IPS-18a (cell line): ENCODE data around the gene CNTROB.

Experiments
- H3K27ac ChIP-seq: one replicate; pipeline ENCODE4 v1.5.1; 2013; ENCODE audit warnings: low read length
- H3K27me3 ChIP-seq: one replicate; pipeline ENCODE4 v1.6.1; 2013; ENCODE audit warnings: mild to moderate bottlenecking, low read length; ENCODE audit not compliant: control insufficient read depth, insufficient read depth
- H3K36me3 ChIP-seq: one replicate; pipeline ENCODE4 v1.6.1; 2013; ENCODE audit warnings: low read depth, low read length; ENCODE audit not compliant: control insufficient read depth
- H3K4me1 ChIP-seq: one replicate; pipeline ENCODE4 v1.6.1; 2013; ENCODE audit warnings: low read depth, low read length; ENCODE audit not compliant: control insufficient read depth
- H3K4me3 ChIP-seq: one replicate; pipeline ENCODE4 v1.5.1; 2013; ENCODE audit warnings: low read length
- H3K9ac ChIP-seq: one replicate; pipeline ENCODE4 v1.6.1; 2013; ENCODE audit warnings: mild to moderate bottlenecking, low read length, moderate library complexity
- H3K9me3 ChIP-seq: one replicate; pipeline ENCODE4 v1.6.1; 2013; ENCODE audit warnings: low read depth, low read length; ENCODE audit not compliant: control insufficient read depth

Gene CNTROB

DNA sequence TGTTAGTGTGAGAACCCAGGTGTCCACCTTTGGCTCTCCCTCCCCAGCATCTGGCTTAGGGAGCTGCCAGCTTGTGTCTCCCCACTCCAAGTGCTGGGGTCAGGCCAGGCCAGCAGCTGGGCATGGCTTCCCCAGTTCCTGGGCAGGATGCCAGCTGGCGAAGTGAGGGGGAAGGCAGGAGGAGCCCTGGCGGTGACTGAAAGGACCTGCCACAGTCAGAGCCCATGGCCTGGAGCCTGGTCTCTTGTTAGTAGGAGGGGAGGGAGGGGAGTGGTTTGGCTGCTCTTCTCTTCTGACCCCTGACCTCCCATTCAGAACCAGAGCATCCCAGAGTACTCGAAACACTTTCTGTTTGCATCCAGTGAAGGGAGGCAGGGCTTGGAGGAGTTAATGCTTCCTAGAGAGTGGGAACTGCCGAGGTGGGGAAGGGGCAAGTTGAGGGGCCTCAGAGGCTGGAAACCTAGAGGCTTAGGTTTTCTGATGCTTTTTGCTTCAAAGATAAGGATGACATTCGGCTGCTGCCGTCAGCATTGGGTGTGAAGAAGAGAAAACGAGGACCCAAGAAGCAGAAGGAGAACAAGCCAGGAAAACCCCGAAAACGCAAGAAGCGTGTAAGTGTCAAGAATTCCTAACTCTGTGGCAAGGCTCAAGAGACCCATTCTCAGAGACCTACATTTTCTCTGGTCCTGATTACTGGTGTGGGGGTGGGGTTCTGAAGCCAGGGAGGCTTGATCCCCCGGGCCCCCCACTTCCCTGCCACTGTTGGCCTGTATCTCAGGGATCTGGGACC is 42.6 kb upstream of the CNTROB start:
- Histone ChIP-seq H3K9me3 (no peaks in the 10 kb centered on the region), H3K36me3 (no peaks in the 10 kb centered on the region), H3K4me1 (peaks cover 24% of the 10 kb centered on the region), H3K9ac (no peak overlapping the region), H3K27ac (no peak overlapping the region), H3K27me3 (peaks cover 18% of the 10 kb centered on the region), H3K4me3 (no peak overlapping the region)

DNA sequence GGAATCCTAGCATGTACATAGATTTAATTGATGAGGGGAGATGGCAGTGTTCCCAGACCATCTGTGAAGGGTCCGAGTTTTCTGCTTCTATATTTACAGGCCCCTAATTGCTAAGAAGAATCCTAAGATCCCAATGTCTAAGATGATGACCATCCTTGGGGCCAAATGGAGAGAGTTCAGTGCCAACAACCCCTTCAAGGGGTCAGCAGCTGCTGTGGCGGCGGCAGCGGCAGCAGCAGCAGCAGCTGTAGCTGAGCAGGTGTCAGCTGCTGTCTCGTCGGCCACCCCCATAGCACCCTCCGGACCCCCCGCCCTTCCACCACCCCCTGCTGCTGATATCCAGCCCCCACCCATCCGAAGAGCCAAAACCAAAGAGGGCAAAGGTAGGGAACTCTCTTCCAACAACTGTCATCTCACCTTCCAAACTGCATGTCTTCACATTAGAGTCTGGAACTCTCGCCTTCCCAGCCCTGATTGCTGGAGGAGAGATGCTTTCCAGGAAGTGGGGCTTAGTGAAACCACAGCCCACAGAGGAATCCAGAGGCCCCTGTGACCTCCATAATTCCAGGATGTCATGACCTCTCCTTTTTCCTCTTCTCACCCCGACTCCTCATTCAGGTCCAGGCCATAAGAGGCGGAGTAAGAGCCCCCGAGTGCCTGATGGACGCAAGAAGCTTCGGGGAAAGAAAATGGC is 38.7 kb upstream of the CNTROB start:
- Histone ChIP-seq H3K9ac (no peak overlapping the region), H3K4me1 (peaks cover 13% of the 10 kb centered on the region), H3K4me3 (no peak overlapping the region), H3K9me3 (no peaks in the 10 kb centered on the region), H3K27ac (no peak overlapping the region), H3K27me3 (no peaks in the 10 kb centered on the region), H3K36me3 (peaks cover 10% of the 10 kb centered on the region)

DNA sequence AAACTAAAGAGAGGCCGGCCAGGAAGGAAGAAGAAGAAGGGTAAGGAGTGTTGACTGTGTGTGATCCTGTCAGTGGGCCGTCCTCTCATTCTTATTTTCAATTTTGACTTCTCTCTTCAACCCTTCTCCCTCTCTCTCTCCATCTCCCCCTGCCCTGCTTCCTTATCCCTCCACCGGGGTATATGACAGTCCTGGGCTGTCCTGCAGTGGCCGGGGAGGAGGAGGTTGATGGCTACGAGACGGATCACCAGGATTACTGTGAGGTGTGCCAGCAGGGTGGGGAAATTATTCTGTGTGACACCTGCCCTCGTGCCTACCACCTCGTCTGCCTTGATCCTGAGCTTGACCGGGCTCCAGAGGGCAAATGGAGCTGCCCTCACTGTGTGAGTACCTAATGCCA is 37.8 kb upstream of the CNTROB start:
- Histone ChIP-seq H3K9me3 (no peaks in the 10 kb centered on the region), H3K4me3 (no peak overlapping the region), H3K27ac (no peak overlapping the region), H3K4me1 (peaks cover 5% of the 10 kb centered on the region), H3K36me3 (peaks cover 10% of the 10 kb centered on the region), H3K9ac (no peak overlapping the region), H3K27me3 (no peaks in the 10 kb centered on the region)

DNA sequence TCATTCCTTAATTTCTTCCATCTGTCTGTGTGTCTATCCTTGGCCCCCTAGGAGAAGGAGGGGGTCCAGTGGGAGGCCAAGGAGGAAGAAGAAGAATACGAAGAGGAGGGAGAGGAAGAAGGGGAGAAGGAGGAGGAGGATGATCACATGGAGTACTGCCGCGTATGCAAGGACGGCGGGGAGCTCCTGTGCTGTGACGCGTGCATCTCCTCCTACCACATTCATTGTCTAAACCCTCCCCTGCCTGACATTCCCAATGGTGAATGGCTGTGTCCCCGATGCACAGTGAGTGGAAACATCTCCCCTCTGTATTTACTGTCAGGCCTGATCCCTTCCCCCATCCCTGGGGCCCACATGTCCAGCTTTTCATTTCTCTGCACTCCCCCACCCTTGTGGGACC is 37.1 kb upstream of the CNTROB start:
- H3K4me3 ChIP-seq = no peak overlapping the region
- H3K27ac ChIP-seq = no peak overlapping the region
- no peaks in the 10 kb centered on the region for H3K4me1 ChIP-seq
- H3K27me3 ChIP-seq = no peaks in the 10 kb centered on the region
- H3K9me3 ChIP-seq = no peaks in the 10 kb centered on the region
- H3K9ac ChIP-seq = no peak overlapping the region
- H3K36me3 ChIP-seq = peaks cover 10% of the 10 kb centered on the region

DNA sequence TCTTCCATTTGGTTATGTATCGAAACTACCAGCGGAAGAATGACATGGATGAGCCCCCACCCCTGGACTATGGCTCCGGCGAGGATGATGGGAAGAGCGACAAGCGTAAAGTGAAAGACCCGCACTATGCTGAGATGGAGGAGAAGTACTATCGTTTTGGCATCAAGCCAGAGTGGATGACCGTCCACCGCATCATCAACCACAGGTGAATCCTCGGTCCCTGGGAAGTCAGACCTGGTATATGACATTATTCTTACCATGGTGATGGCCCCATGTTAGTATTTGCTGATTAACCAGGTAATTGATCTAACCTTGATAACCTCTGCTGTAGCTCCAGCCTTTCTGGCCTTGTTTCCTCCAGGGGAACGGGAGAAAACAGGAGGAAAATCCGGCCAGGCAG is 34.9 kb upstream of the CNTROB start:
- Histone ChIP-seq H3K9me3 (no peaks in the 10 kb centered on the region), H3K27ac (no peak overlapping the region), H3K4me1 (no peaks in the 10 kb centered on the region), H3K9ac (no peak overlapping the region), H3K36me3 (peaks cover 10% of the 10 kb centered on the region), H3K27me3 (no peaks in the 10 kb centered on the region), H3K4me3 (no peak overlapping the region)

DNA sequence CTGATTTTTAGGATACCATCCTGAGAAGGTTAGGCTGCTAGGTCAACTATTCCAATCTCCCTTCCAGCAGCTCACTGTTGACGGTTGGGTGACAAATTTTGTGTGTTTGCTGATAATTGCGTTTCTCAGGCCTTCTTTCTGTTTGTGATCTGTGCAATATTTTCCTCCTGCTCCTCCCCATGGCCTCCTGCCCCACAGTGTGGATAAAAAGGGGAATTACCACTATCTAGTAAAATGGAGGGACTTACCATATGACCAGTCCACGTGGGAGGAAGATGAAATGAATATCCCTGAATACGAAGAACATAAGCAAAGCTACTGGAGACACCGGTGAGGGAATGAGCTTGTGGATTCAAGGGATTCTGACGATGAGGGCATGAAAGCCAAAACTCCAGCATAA is 34.2 kb upstream of the CNTROB start:
- Histone ChIP-seq H3K9ac (no peak overlapping the region), H3K27me3 (no peaks in the 10 kb centered on the region)

DNA sequence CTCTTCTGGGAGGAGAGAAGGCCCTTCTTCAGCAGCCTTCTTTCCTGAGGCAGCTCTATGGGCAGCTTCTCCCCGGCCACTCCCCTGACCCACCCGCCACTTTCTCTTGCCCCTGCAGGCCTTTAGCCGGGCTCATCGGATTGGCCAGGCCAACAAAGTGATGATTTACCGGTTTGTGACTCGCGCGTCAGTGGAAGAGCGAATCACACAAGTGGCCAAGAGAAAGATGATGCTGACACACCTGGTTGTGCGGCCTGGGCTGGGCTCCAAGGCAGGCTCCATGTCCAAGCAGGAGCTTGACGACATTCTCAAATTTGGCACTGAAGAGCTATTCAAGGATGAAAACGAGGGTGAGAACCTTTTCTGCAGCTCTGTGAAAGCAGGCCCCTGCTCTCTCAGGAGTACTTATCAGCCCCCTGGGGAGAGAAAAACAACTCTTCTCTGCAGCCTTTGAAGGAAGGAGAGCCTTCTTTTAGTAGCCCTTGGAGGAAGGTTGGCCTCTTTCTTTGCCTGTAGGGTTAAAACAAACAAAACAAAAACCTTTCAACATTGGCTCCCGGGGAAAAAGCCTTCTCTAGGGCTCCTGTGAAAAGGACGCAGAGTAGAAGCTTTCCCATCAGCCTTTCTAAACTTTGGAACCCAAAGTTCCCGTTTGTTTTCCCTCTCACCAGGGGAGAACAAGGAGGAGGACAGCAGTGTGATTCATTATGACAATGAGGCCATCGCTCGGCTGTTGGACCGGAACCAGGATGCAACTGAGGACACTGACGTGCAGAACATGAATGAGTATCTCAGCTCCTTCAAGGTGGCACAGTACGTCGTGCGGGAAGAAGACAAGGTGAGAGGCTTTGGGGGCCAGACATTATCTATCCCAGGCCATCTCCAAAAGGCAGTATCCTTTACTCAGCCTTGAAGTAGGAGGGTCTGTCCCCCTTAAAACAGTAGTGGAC is 28.6 kb upstream of the CNTROB start:
- Histone ChIP-seq H3K4me3 (no peak overlapping the region), H3K4me1 (no peaks in the 10 kb centered on the region), H3K36me3 (peaks cover 5% of the 10 kb centered on the region), H3K9me3 (no peaks in the 10 kb centered on the region), H3K27ac (no peak overlapping the region), H3K27me3 (no peaks in the 10 kb centered on the region), H3K9ac (no peak overlapping the region)

More for the DNA sequence above, 34.2 kb upstream of the CNTROB start:
- Histone ChIP-seq H3K4me3 (no peak overlapping the region), H3K36me3 (peaks cover 10% of the 10 kb centered on the region), H3K27ac (no peak overlapping the region), H3K9me3 (no peaks in the 10 kb centered on the region), H3K4me1 (no peaks in the 10 kb centered on the region)

DNA sequence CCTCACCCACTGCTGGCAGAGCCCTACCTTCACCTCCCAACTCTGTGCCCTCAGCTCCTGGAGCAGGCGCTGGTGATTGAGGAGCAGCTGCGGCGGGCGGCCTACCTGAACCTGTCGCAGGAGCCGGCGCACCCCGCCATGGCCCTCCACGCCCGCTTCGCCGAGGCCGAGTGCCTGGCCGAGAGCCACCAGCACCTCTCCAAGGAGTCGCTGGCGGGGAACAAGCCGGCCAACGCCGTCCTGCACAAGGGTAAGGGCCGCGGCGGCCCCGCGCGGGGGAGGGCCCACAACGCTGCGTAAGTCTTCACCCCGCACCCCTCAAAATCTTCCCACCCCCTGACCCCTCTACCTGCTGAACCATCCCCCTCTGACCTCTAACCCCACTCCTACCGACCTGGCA is 22.9 kb upstream of the CNTROB start:
- no peaks in the 10 kb centered on the region for H3K4me1 ChIP-seq
- H3K27me3 ChIP-seq = no peaks in the 10 kb centered on the region
- H3K27ac ChIP-seq = no peak overlapping the region
- no peak overlapping the region for H3K9ac ChIP-seq
- no peak overlapping the region for H3K4me3 ChIP-seq
- peaks cover 5% of the 10 kb centered on the region for H3K36me3 ChIP-seq
- H3K9me3 ChIP-seq = no peaks in the 10 kb centered on the region

DNA sequence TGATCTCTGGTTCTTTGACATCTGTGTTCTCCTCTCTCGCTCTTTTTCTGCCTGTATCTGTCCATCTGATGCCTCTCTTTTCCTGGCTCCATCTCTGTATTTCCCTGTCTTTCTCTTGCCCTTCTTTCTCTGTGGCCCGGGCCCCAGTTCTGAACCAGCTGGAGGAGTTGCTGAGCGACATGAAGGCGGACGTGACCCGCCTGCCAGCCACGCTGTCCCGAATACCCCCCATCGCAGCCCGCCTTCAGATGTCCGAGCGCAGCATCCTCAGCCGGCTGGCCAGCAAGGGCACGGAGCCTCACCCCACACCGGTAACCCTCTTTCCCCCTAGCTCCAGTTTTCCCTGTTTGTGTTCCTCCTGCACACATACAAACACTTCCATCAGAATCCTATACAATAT is 21.7 kb upstream of the CNTROB start:
- Histone ChIP-seq H3K4me1 (peaks cover 3% of the 10 kb centered on the region), H3K36me3 (no peaks in the 10 kb centered on the region), H3K27ac (no peak overlapping the region), H3K4me3 (no peak overlapping the region), H3K9ac (no peak overlapping the region), H3K27me3 (peaks cover 12% of the 10 kb centered on the region), H3K9me3 (no peaks in the 10 kb centered on the region)

DNA sequence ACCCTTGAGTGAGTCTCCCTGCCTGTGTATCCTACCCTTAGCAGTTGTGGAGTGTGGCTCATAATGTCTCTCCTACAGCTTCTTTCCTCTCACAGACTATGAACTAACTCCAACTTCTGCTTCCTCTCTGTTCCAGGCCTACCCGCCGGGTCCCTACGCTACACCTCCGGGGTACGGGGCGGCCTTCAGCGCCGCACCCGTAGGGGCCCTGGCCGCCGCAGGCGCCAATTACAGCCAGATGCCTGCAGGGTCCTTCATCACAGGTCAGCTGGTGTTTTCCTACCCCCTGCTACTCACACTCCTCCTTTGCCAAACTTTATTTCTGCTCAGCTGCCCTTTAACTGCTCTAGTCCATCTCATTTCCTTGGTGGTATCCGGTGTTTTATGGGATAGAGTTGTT is 21.3 kb upstream of the CNTROB start:
- H3K9ac ChIP-seq = no peak overlapping the region
- peaks cover 13% of the 10 kb centered on the region for H3K27me3 ChIP-seq
- H3K27ac ChIP-seq = no peak overlapping the region
- H3K9me3 ChIP-seq = no peaks in the 10 kb centered on the region
- H3K4me3 ChIP-seq = no peak overlapping the region
- no peaks in the 10 kb centered on the region for H3K36me3 ChIP-seq
- peaks cover 3% of the 10 kb centered on the region for H3K4me1 ChIP-seq

DNA sequence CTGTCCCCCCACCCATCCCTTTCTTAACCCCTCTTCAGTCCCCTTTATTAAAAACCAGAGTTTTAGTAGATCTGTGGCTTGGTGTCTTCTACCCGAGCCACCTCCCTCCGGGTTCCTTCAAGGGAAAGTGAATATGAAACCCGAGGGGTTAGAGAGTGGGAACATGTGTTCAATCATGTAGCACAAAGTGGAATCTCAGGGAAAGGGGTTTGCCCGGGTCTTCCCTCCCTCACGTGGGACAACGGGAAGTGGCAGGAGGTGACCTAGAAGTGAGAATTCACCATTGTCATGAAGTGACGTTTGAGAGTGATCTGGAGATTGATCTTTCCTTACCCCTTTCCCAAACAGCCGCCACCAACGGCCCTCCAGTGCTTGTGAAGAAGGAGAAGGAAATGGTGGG is 20.9 kb upstream of the CNTROB start:
- no peaks in the 10 kb centered on the region for H3K36me3 ChIP-seq
- no peak overlapping the region for H3K27ac ChIP-seq

More for the DNA sequence above, 20.9 kb upstream of the CNTROB start:
- peaks cover 15% of the 10 kb centered on the region for H3K27me3 ChIP-seq
- no peak overlapping the region for H3K9ac ChIP-seq
- peaks cover 3% of the 10 kb centered on the region for H3K4me1 ChIP-seq
- no peaks in the 10 kb centered on the region for H3K9me3 ChIP-seq
- H3K4me3 ChIP-seq = no peak overlapping the region
